CD8-positive, alpha-beta memory T cell (primary cell): ENCODE data around the gene KCNT2. TPM values are rescaled to one million over a fixed set of nuclear protein-coding genes. Genes with fewer than 3 reads are reported as not detected.
A peak's percentile ranks its signal among the peaks of the same experiment; 100 is the strongest.
"Not testable (repeated sequence)": the region's sequence is repeated elsewhere in the genome, so short reads cannot be mapped to it uniquely, and the experiment has no call there.

Experiments used
- CTCF ChIA-PET: fragments of 350-600 bp; sonication (Branson Sonifier 250); formaldehyde crosslinking; loops from one replicate; lab custom pipeline; 2021; ENCODE audit warnings: antibody characterized with exemption; lab: Charles Lee
- POLR2A ChIA-PET: fragments of 350-600 bp; sonication (Branson Sonifier 250); formaldehyde crosslinking; loops from one replicate; lab custom pipeline; 2021; ENCODE audit warnings: antibody characterized with exemption; lab: Charles Lee
- DNase-seq, 5 donors: peaks; one replicate each; pipeline versions ENCODE4 v3.0.0 to v3.0.0-alpha.2; 2020 to 2022; ENCODE audit warnings: mixed read lengths in 1 of 5
- H3K27ac ChIP-seq: one replicate; pipeline ENCODE4 v1.7.0; 2013; ENCODE audit warnings: low read depth, mild to moderate bottlenecking, low read length, moderate library complexity
- H3K27me3 ChIP-seq: 2 replicates; pipeline ENCODE4 v1.7.0; 2013; ENCODE audit warnings: low read length, mild to moderate bottlenecking; ENCODE audit not compliant: insufficient read depth, poor library complexity, severe bottlenecking
- H3K36me3 ChIP-seq: 2 replicates; pipeline ENCODE4 v1.7.0; 2013; ENCODE audit warnings: mild to moderate bottlenecking, low read length, moderate library complexity; ENCODE audit not compliant: insufficient read depth
- H3K4me1 ChIP-seq: 2 replicates; pipeline ENCODE4 v1.7.0; 2013; ENCODE audit warnings: mild to moderate bottlenecking, low read length, moderate library complexity; ENCODE audit not compliant: insufficient read depth
- H3K4me3 ChIP-seq: 2 replicates; pipeline ENCODE4 v1.7.0; 2013; ENCODE audit warnings: mild to moderate bottlenecking, low read length
- H3K9me3 ChIP-seq: 2 replicates; pipeline ENCODE4 v1.7.0; 2013; ENCODE audit warnings: mild to moderate bottlenecking, low read length
- H3K27ac Mint-ChIP-seq, 8 donors: one replicate each; pipeline ENCODE4 v1.8.0; 2020 to 2021; ENCODE audit warnings: mixed read lengths in 8 of 8, mild to moderate bottlenecking in 6 of 8, inconsistent platforms in 3 of 8, moderate library complexity in 3 of 8
- H3K27me3 Mint-ChIP-seq, 2 donors: one replicate each; pipeline ENCODE4 v1.8.0; 2020 to 2021; ENCODE audit warnings: mixed read lengths in 2 of 2, mild to moderate bottlenecking in 1 of 2, moderate library complexity in 1 of 2
- H3K36me3 Mint-ChIP-seq, 3 donors: one replicate each; pipeline ENCODE4 v1.8.0; 2020 to 2021; ENCODE audit warnings: mixed read lengths in 3 of 3, inconsistent platforms in 1 of 3, mild to moderate bottlenecking in 1 of 3
- H3K4me1 Mint-ChIP-seq, 3 donors: one replicate each; pipeline ENCODE4 v1.8.0; 2020 to 2021; ENCODE audit warnings: mixed read lengths in 3 of 3, inconsistent platforms in 1 of 3, mild to moderate bottlenecking in 1 of 3
- H3K4me3 Mint-ChIP-seq, 7 donors: one replicate each; pipeline ENCODE4 v1.8.0; 2020 to 2021; ENCODE audit warnings: mixed read lengths in 7 of 7, mild to moderate bottlenecking in 6 of 7, moderate library complexity in 4 of 7, inconsistent platforms in 2 of 7
- H3K9me3 Mint-ChIP-seq, 5 donors: one replicate each; pipeline ENCODE4 v1.8.0; 2020 to 2022; ENCODE audit warnings: mixed read lengths in 5 of 5, mild to moderate bottlenecking in 3 of 5, moderate library complexity in 2 of 5, inconsistent platforms in 1 of 5
- polyA plus RNA-seq: library from polyadenylated mRNA; unstranded; fragments of 300-500 nt; fragmentation: Illumina TruSeq; gene quantifications from one replicate; pipeline ENCODE4 v1.2.3, GENCODE V29; 2021
- total RNA-seq, 2 experiments: library from RNA; stranded (reverse); gene quantifications; one replicate each; pipeline ENCODE4 v1.2.3, GENCODE V29; 2021

The KCNT2 gene
- total and polyA plus RNA-seq, 3 experiments from 2014 or later, result not detected

DNA sequence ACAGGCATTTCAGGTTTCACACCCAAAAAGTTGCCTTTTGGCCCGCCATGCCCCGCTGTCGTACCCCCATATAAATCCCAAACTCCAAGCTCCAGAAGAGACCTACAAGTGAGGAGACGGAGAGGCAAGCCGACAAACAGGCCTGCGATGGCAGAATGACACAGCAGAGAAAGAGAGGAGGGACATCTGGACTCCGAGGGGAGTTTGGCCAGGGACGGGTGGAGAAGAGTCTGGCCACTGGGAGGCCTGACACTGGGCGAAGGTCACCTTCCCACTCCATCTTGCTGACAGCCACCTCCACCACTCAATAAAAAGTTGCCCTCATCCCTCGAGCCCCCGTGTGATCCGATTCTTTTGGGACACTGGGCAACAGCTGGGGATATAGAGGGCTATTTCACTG is 41.8 kb upstream of the KCNT2 start:
- no peaks in the 10 kb centered on the region for H3K4me1 ChIP-seq
- H3K27me3 ChIP-seq, result no peaks in the 10 kb centered on the region
- ChIA-PET CTCF (no interaction called here), POLR2A (no interaction called here)
- Mint-ChIP-seq H3K27ac (peak overlapping the region in 1 of 8 donors; percentile 80), H3K4me1 (peaks cover 16 to 41% (median 20%) of the 10 kb centered on the region in 3 donors), H3K4me3 (peak overlapping the region in 2 of 7 donors; percentile 43 to 46), H3K9me3 (no peaks in the 10 kb centered on the region), H3K27me3 (peaks cover 1 to 3% of the 10 kb centered on the region in 2 donors), H3K36me3 (no peaks in the 10 kb centered on the region)
- no peak overlapping the region for H3K27ac ChIP-seq
- no peaks in the 10 kb centered on the region for H3K36me3 ChIP-seq
- no peak for DNase-seq
- H3K9me3 ChIP-seq, result no peaks in the 10 kb centered on the region
- H3K4me3 ChIP-seq, result no peak overlapping the region

DNA sequence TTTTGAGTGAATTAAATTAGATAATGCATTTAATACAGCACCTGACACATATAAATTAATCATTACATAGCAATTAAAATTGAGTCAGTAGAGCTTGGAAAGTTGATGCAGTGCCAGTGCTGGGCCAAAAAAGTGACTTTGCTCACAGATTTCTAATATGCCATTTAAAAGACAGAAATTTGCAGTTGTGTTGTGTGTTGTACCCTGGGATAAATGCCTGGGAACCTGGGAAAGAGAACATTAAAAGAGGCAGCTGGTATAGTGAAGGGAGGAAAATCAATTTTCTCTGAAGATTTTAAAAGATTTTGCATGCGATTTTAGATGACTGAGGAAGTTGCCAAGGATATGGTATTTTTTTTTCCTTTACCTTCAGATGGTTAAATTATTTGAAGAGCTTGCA is 32.7 kb upstream of the KCNT2 start:
- Mint-ChIP-seq H3K4me3 (no peak overlapping the region), H3K36me3 (no peaks in the 10 kb centered on the region), H3K9me3 (peaks cover 0 to 2% (median 0%) of the 10 kb centered on the region in 5 donors), H3K4me1 (no peaks in the 10 kb centered on the region), H3K27me3 (no peaks in the 10 kb centered on the region), H3K27ac (no peak overlapping the region)
- Histone ChIP-seq H3K4me3 (no peak overlapping the region), H3K9me3 (no peaks in the 10 kb centered on the region), H3K4me1 (no peaks in the 10 kb centered on the region), H3K27me3 (no peaks in the 10 kb centered on the region), H3K36me3 (no peaks in the 10 kb centered on the region), H3K27ac (no peak overlapping the region)
- ChIA-PET CTCF (no interaction called here), POLR2A (no interaction called here)
- no peak for DNase-seq

DNA sequence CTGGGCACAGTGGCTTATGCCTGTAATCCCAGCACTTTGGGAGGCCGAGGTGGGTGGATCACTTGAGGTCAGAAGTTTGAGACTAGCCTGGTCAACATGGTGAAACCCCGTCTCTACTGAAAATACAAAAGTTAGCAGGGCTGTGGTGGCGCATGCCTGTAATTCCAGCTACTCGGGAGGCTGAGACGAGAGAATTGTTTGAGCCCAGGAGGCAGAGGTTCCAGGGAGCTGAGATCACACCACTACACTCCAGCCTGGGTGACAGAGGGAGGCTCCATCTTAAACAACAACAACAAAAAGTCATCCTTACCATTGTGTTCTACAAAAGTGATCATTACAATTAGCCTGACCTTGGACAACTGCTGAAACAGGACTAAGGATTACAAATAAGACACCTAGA is 31.1 kb upstream of the KCNT2 start:
- H3K9me3 ChIP-seq, CTCF ChIA-PET, POLR2A ChIA-PET, DNase-seq, H3K4me1 ChIP-seq, H3K27me3 ChIP-seq, H3K4me3 Mint-ChIP-seq, H3K36me3 Mint-ChIP-seq, H3K27ac Mint-ChIP-seq, H3K27ac ChIP-seq, H3K4me3 ChIP-seq, H3K4me1 Mint-ChIP-seq, H3K9me3 Mint-ChIP-seq, H3K27me3 Mint-ChIP-seq, H3K36me3 ChIP-seq: not testable (repeated sequence)

DNA sequence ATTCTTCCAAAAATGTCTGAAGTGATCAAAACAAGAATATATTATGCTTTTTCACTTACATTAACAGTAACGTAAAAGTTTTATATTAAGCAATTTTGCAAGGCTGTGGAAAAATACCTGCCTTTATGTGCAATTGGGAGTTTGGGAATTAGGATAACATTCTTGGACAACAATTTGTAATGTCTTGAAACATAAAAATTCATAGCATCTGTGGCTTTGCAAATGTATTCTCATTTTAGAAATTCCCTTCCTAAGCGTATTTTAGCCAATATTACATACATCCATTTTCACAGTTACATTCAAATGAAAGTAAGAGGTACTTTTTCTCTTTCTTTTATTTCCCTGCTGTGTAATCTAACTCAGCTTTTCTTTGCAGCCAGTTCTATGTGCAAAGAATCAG is 30.2 kb upstream of the KCNT2 start:
- DNase-seq, result no peak
- Histone ChIP-seq H3K4me1 (no peaks in the 10 kb centered on the region), H3K36me3 (no peaks in the 10 kb centered on the region), H3K27me3 (no peaks in the 10 kb centered on the region), H3K27ac (no peak overlapping the region), H3K4me3 (no peak overlapping the region), H3K9me3 (no peaks in the 10 kb centered on the region)
- H3K27ac Mint-ChIP-seq, result no peak overlapping the region
- H3K36me3 Mint-ChIP-seq, result no peaks in the 10 kb centered on the region
- H3K9me3 Mint-ChIP-seq, result peaks cover 0 to 2% (median 0%) of the 10 kb centered on the region in 5 donors
- peaks cover 0 to 4% of the 10 kb centered on the region in 2 donors for H3K27me3 Mint-ChIP-seq
- CTCF ChIA-PET, result no interaction called here
- H3K4me3 Mint-ChIP-seq, result no peak overlapping the region
- POLR2A ChIA-PET, result no interaction called here
- H3K4me1 Mint-ChIP-seq, result no peaks in the 10 kb centered on the region

DNA sequence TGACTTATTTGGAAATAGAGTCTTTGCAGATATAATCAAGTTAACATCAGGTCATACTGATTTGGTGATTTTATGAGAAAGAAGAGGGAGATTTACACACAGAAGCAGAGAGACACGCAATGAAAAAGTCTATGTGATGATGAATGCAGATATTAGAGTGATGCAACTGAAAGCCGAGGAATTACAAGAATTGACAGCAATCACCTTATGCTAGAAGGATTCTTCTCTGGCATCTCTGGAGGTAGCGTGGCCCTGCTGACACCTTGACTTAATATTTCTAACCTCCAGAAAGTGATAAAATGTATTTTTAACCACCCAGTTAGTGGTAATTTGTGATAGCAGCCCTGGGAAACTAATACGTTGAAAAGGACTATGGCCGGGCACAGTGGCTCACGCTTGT is 29.4 kb upstream of the KCNT2 start:
- CTCF ChIA-PET, result no interaction called here
- H3K36me3 Mint-ChIP-seq, result no peaks in the 10 kb centered on the region
- H3K4me3 Mint-ChIP-seq, result no peak overlapping the region
- POLR2A ChIA-PET, result no interaction called here
- H3K4me3 ChIP-seq, result no peak overlapping the region
- no peak for DNase-seq
- no peaks in the 10 kb centered on the region for H3K36me3 ChIP-seq
- peaks cover 0 to 1% (median 0%) of the 10 kb centered on the region in 5 donors for H3K9me3 Mint-ChIP-seq
- H3K27ac Mint-ChIP-seq, result no peak overlapping the region
- H3K4me1 Mint-ChIP-seq, result no peaks in the 10 kb centered on the region
- no peak overlapping the region for H3K27ac ChIP-seq
- no peaks in the 10 kb centered on the region for H3K9me3 ChIP-seq
- H3K27me3 ChIP-seq, result no peaks in the 10 kb centered on the region
- peaks cover 0 to 4% of the 10 kb centered on the region in 2 donors for H3K27me3 Mint-ChIP-seq
- no peaks in the 10 kb centered on the region for H3K4me1 ChIP-seq

DNA sequence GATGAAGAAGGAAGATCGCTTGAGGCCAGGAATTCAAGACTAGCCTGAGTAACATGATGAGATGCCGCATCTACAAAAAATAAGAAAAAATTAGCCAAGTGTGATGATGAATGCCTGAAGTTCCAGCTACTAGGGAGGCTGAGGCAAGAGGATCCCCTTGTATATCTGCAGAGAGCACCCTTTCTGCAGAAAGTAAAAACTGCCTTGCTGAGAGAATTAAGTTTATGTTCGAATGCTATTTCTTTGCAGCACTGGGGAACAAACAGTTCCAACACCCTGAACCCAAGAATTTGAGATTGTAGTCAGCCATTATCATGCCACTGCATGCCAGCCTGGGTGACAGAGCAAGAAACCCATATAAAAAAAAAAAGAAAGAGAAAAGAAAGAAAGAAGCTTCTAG is 20.6 kb upstream of the KCNT2 start:
- Mint-ChIP-seq H3K4me1 (no peaks in the 10 kb centered on the region), H3K9me3 (peaks cover 4 to 26% (median 11%) of the 10 kb centered on the region in 5 donors), H3K27me3 (no peaks in the 10 kb centered on the region), H3K4me3 (no peak overlapping the region), H3K36me3 (no peaks in the 10 kb centered on the region), H3K27ac (no peak overlapping the region)
- H3K27ac ChIP-seq, result no peak overlapping the region
- H3K27me3 ChIP-seq, result no peaks in the 10 kb centered on the region
- no peaks in the 10 kb centered on the region for H3K9me3 ChIP-seq
- ChIA-PET CTCF (interaction anchor here (1.1 kb wide), 1 partner anchor 30 kb away, joined by 3 read pairs; no protein-coding TSS in a partner anchor), POLR2A (no interaction called here)
- no peaks in the 10 kb centered on the region for H3K4me1 ChIP-seq
- H3K36me3 ChIP-seq, result no peaks in the 10 kb centered on the region
- H3K4me3 ChIP-seq, result no peak overlapping the region
- no peak for DNase-seq

DNA sequence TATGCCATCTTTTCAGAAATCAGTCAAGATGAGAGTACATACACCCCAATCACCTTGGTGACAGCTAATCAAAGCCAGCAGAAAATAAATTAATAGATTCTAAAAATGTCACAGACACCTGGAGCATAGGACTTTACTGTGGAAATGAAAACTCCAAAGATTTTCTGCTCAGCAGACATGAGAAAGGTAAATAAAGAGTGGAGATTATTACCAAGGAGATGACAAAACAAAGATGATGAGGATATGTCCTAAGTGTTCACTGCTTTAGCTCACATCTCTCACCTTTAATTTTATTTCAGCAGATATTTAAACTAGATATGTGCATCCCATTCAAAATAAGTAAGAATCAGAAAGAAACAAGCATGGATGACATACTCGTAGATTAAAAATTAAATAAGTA is 14.8 kb upstream of the KCNT2 start:
- Histone ChIP-seq H3K27me3 (no peaks in the 10 kb centered on the region), H3K9me3 (no peaks in the 10 kb centered on the region), H3K36me3 (no peaks in the 10 kb centered on the region), H3K4me3 (no peak overlapping the region), H3K27ac (no peak overlapping the region), H3K4me1 (no peaks in the 10 kb centered on the region)
- POLR2A ChIA-PET, result no interaction called here
- Mint-ChIP-seq H3K4me1 (no peaks in the 10 kb centered on the region), H3K27me3 (no peaks in the 10 kb centered on the region), H3K27ac (no peak overlapping the region), H3K4me3 (no peak overlapping the region), H3K36me3 (no peaks in the 10 kb centered on the region), H3K9me3 (peaks cover 0 to 11% (median 3%) of the 10 kb centered on the region in 5 donors)
- CTCF ChIA-PET, result no interaction called here
- no peak for DNase-seq

DNA sequence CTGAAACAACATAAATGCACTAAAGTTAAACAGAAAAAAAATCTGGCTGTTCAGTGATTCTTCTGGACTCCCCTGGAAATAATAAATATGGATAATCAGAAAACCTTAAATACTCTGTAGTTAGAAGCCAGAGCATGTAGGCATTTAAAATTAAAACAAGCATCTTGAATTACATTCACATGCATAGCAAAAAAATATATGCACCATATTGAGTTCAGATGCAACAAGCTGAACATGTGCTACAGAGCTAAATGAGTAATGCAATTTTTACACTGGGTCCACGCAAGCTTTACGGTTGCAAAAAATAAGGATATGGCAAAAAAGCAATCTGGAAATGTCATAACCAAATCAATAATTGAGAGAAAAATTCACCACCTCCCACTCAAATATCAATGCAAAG is 11.5 kb upstream of the KCNT2 start:
- Histone ChIP-seq H3K27ac (no peak overlapping the region), H3K36me3 (no peaks in the 10 kb centered on the region), H3K4me1 (no peaks in the 10 kb centered on the region), H3K4me3 (no peak overlapping the region), H3K9me3 (no peaks in the 10 kb centered on the region), H3K27me3 (no peaks in the 10 kb centered on the region)
- CTCF ChIA-PET, result no interaction called here
- Mint-ChIP-seq H3K27me3 (peaks cover 0 to 1% of the 10 kb centered on the region in 2 donors), H3K4me3 (no peak overlapping the region), H3K27ac (no peak overlapping the region), H3K9me3 (no peaks in the 10 kb centered on the region), H3K36me3 (no peaks in the 10 kb centered on the region), H3K4me1 (no peaks in the 10 kb centered on the region)
- POLR2A ChIA-PET, result no interaction called here
- DNase-seq, result no peak

DNA sequence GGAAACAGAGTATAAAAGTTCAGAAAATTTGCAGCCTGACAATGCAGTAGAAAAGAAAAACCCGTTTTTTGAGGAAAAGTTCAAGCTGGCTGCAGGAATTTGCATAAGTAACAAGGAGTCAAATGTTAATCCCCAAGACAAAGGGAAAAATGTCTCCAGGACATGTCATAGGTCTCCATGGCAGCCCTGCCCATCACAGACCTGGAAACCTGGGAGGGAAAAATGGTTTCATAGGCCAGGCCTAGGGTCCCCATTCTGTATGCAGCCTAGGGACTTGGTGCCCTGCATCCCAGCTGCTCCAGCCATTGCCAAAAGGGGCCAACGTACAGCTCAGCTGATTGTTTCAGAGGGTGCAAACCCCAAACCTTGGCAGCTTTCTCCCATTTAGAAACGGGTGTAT is 3.6 kb upstream of the KCNT2 start:
- Histone ChIP-seq H3K36me3 (no peaks in the 10 kb centered on the region), H3K4me1 (peaks cover 6% of the 10 kb centered on the region), H3K27me3 (no peaks in the 10 kb centered on the region), H3K4me3 (no peak overlapping the region), H3K27ac (no peak overlapping the region), H3K9me3 (no peaks in the 10 kb centered on the region)
- ChIA-PET POLR2A (no interaction called here), CTCF (no interaction called here)
- Mint-ChIP-seq H3K4me1 (peaks cover 0 to 8% (median 6%) of the 10 kb centered on the region in 3 donors), H3K9me3 (peaks cover 0 to 4% (median 0%) of the 10 kb centered on the region in 5 donors), H3K4me3 (no peak overlapping the region), H3K27ac (no peak overlapping the region), H3K36me3 (no peaks in the 10 kb centered on the region), H3K27me3 (peaks cover 5 to 19% of the 10 kb centered on the region in 2 donors)
- no peak for DNase-seq
